ENCODE data around the gene AMBRA1. TPM values are rescaled to one million over a fixed set of nuclear protein-coding genes. Genes with fewer than 3 reads are reported as not detected.

AMBRA1 gene
- total RNA-seq, 1 donor from 2014 or later, result 36.9 TPM

DNA sequence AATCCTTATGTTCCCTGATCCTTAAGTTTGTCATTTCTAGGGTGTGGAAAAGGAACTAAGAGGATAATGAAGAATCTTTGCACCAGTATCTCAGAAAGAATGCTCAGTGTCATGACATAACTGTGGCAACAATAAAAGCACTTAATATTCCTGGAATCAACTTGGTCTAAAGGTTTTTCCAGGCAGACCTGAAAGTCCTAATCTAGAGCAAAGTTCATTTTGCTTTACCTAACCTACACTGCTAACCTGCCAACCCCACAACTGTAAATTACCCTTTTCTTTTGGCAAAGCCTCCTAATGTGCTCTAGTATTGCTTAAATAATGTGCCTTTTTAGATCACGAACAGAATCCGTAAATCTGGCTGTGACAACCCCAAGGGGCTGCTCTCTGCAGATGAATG lies 82.5 kb downstream of the AMBRA1 start:
- Mint-ChIP-seq H3K27me3 (ENCODE audit: unreplicated experiment) (no peaks in the 10 kb centered on the region), H3K27ac (ENCODE audit: unreplicated experiment) (no peak overlapping the region), H3K9me3 (ENCODE audit: unreplicated experiment) (no peaks in the 10 kb centered on the region), H3K36me3 (ENCODE audit: low read depth, unreplicated experiment) (peaks cover 4% of the 10 kb centered on the region), H3K4me1 (ENCODE audit: unreplicated experiment) (peaks cover 10% of the 10 kb centered on the region), H3K4me3 (ENCODE audit: unreplicated experiment) (no peak overlapping the region)
- no peak for DNase-seq (ENCODE audit: low spot score)
- TF ChIP-seq, protein P1, sequence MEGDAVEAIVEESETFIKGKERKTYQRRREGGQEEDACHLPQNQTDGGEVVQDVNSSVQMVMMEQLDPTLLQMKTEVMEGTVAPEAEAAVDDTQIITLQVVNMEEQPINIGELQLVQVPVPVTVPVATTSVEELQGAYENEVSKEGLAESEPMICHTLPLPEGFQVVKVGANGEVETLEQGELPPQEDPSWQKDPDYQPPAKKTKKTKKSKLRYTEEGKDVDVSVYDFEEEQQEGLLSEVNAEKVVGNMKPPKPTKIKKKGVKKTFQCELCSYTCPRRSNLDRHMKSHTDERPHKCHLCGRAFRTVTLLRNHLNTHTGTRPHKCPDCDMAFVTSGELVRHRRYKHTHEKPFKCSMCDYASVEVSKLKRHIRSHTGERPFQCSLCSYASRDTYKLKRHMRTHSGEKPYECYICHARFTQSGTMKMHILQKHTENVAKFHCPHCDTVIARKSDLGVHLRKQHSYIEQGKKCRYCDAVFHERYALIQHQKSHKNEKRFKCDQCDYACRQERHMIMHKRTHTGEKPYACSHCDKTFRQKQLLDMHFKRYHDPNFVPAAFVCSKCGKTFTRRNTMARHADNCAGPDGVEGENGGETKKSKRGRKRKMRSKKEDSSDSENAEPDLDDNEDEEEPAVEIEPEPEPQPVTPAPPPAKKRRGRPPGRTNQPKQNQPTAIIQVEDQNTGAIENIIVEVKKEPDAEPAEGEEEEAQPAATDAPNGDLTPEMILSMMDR (IDR thresholded peaks at IDR 0.05; ENCODE audit: unreplicated experiment), result no peak

DNA sequence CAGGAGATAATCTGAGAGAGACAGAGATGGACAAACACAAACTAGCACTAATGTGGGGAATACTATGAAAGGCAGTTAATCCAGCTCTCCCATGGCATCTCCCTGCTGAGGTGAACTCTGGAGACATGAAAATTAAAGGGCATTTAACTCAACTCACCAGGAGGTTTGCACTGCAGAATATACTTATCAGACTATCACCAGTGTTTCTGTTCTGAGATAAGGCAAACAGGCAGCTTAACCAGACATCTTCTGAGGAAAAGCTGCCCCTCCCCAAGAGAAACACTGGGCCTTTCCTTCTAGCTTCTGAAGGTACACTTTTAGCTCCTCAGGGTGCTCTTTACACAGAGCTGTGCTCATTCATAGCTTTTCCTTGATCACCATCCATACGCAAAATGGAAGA lies 85.5 kb downstream of the AMBRA1 start:
- Mint-ChIP-seq H3K27me3 (ENCODE audit: unreplicated experiment) (no peaks in the 10 kb centered on the region), H3K4me3 (ENCODE audit: unreplicated experiment) (no peak overlapping the region), H3K27ac (ENCODE audit: unreplicated experiment) (no peak overlapping the region), H3K36me3 (ENCODE audit: low read depth, unreplicated experiment) (peaks cover 4% of the 10 kb centered on the region), H3K9me3 (ENCODE audit: unreplicated experiment) (no peaks in the 10 kb centered on the region), H3K4me1 (ENCODE audit: unreplicated experiment) (peaks cover 23% of the 10 kb centered on the region)
- DNase-seq (ENCODE audit: low spot score), result no peak
- TF ChIP-seq, protein P1 (IDR thresholded peaks at IDR 0.05; ENCODE audit: unreplicated experiment), result no peak

DNA sequence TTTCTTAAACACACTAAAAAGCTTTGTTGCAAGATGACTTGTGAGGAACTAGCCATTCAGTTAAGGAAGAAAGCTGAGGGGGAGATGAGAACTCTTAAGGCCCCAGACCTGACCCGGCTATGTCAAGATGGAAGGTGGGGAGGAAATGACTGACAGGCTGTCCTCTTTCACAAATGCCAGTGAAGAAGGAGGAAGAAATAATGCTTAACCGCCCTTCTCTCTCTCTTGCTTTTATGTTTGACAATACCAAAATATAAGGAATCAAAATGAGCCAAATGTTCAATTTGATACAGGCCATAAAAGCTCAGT lies 87.4 kb downstream of the AMBRA1 start:
- Mint-ChIP-seq H3K27ac (ENCODE audit: unreplicated experiment) (peak overlapping the region; percentile 2), H3K4me1 (ENCODE audit: unreplicated experiment) (peaks cover 22% of the 10 kb centered on the region), H3K36me3 (ENCODE audit: low read depth, unreplicated experiment) (peaks cover 4% of the 10 kb centered on the region), H3K27me3 (ENCODE audit: unreplicated experiment) (no peaks in the 10 kb centered on the region), H3K4me3 (ENCODE audit: unreplicated experiment) (no peak overlapping the region), H3K9me3 (ENCODE audit: unreplicated experiment) (no peaks in the 10 kb centered on the region)
- TF ChIP-seq, protein P1 (IDR thresholded peaks at IDR 0.05; ENCODE audit: unreplicated experiment), result no peak
- no peak for DNase-seq (ENCODE audit: low spot score)

DNA sequence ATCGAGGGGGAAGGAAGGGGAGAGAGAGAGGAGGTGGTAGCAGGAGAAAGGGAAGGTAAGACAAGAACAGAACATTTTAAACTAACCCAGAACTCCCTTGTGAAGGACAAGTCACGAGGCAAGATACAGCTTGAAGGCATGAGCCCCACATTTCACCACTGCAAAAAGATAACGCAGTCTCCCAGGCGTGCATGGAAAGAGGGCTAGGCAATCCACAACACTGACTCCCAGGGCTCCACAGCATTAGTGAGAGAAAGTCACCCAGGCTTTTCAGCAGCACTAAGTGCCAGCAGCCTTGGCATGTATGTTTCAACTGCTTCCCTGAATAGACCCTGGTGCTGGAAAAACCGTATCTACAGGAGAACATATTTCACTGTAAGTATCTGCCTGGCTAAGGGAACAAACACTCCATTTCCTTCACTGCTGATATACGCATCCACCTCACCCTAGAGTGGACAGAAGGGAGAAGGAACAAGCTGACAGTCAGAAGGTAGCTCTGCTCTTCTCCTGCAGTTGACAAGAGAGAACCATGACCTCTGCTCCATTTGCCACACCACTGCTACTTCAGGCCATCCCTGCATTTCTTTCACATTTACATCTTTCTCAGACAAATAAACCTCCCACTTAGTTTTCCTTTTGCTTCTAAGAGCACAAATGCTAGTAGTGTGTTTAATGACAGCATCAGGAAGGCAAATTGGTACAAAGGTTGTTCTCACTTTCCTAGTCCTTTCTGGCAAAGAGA lies 87.9 kb downstream of the AMBRA1 start:
- Mint-ChIP-seq H3K27ac (ENCODE audit: unreplicated experiment) (peak overlapping the region; percentile 2), H3K27me3 (ENCODE audit: unreplicated experiment) (no peaks in the 10 kb centered on the region), H3K36me3 (ENCODE audit: low read depth, unreplicated experiment) (peaks cover 4% of the 10 kb centered on the region), H3K4me3 (ENCODE audit: unreplicated experiment) (no peak overlapping the region), H3K9me3 (ENCODE audit: unreplicated experiment) (no peaks in the 10 kb centered on the region), H3K4me1 (ENCODE audit: unreplicated experiment) (peaks cover 22% of the 10 kb centered on the region)
- TF ChIP-seq, protein P1 (IDR thresholded peaks at IDR 0.05; ENCODE audit: unreplicated experiment), result no peak
- DNase-seq (ENCODE audit: low spot score), result no peak

DNA sequence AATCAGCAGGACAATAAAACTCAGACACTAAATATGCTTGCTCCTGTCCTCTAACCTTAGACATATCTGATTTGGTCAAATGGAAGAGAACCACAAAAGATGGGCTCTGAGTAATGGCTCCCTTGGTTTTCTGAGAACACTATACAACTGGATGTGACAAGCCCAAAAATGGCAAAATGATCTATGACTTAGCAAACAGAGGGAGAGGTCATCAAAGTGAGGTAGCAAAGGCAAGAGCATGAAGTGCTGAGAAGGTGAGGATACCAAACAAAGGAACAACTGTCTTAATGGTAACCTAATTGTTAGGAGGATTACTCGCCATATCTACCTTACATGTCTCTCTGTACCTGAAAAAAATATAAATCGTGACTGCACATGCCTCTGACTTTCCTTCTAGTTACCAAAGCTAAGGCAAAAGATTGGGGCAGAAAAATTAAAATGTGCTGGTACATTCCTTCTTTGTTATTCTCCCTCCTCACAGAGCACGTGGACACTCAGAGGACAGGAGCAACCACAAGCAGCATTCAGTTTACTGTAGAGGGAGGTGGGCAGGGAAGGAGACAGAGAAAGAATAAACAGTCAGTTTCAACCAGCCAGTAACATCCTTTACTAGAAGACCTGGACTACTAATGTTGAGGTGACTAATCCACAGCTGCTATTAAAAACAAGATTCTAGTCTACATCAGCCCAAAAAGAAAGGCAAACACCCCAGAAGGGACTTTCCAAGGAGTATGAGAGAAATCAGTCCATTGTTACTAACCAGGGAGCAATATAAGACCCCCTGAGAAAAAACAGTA lies 88.8 kb downstream of the AMBRA1 start:
- no peaks in the 10 kb centered on the region for H3K27me3 Mint-ChIP-seq (ENCODE audit: unreplicated experiment)
- no peak overlapping the region for H3K27ac Mint-ChIP-seq (ENCODE audit: unreplicated experiment)
- H3K36me3 Mint-ChIP-seq (ENCODE audit: low read depth, unreplicated experiment), result peaks cover 4% of the 10 kb centered on the region
- H3K4me1 Mint-ChIP-seq (ENCODE audit: unreplicated experiment), result peaks cover 22% of the 10 kb centered on the region
- TF ChIP-seq, protein P1 (IDR thresholded peaks at IDR 0.05; ENCODE audit: unreplicated experiment), result no peak
- no peak for DNase-seq (ENCODE audit: low spot score)
- H3K9me3 Mint-ChIP-seq (ENCODE audit: unreplicated experiment), result no peaks in the 10 kb centered on the region
- H3K4me3 Mint-ChIP-seq (ENCODE audit: unreplicated experiment), result no peak overlapping the region
